Aorta (tissue), 5 donors: ENCODE results near the gene GFOD1. TPM values are rescaled to one million over a fixed set of nuclear protein-coding genes. Genes with fewer than 3 reads are reported as not detected.

Source experiments
- ATAC-seq: fragments of 200-7000 bp; cut with Tn5 transposase; one replicate; pipeline ENCODE4 v1.9.1; 2022; ENCODE audit warnings: moderate library complexity; ENCODE audit not compliant: low FRiP score
- DNase-seq, 2 donors: peaks; one replicate each; pipeline ENCODE4 v3.0.0-alpha.2; 2020
- H3K27ac ChIP-seq, 2 donors: one replicate each; pipeline ENCODE4 v1.5.1; 2013; ENCODE audit warnings: low read length in 2 of 2, mild to moderate bottlenecking in 2 of 2, moderate library complexity in 2 of 2, control low read depth in 1 of 2, inconsistent platforms in 1 of 2, low read depth in 1 of 2
- H3K27me3 ChIP-seq, 2 donors: one replicate each; pipeline ENCODE4 v1.6.1; 2013; ENCODE audit warnings: control low read depth in 1 of 2, low read length in 1 of 2, mild to moderate bottlenecking in 1 of 2, moderate library complexity in 1 of 2; ENCODE audit not compliant: insufficient read depth in 2 of 2, control insufficient read depth in 1 of 2
- H3K36me3 ChIP-seq, 2 donors: one replicate each; pipeline ENCODE4 v1.6.1; 2013; ENCODE audit warnings: control low read depth in 1 of 2, low read length in 1 of 2, mild to moderate bottlenecking in 1 of 2; ENCODE audit not compliant: insufficient read depth in 2 of 2, control insufficient read depth in 1 of 2
- H3K4me1 ChIP-seq, 2 donors: one replicate each; pipeline ENCODE4 v1.6.1; 2013; ENCODE audit warnings: low read length in 2 of 2, control low read depth in 1 of 2, mild to moderate bottlenecking in 1 of 2, moderate library complexity in 1 of 2; ENCODE audit not compliant: insufficient read depth in 2 of 2, control insufficient read depth in 1 of 2
- H3K4me3 ChIP-seq, 2 donors: one replicate each; pipeline ENCODE4 v1.5.1; 2013; ENCODE audit warnings: low read length in 2 of 2, control low read depth in 1 of 2, mild to moderate bottlenecking in 1 of 2
- H3K9me3 ChIP-seq: one replicate; pipeline ENCODE4 v1.6.1; 2013; ENCODE audit warnings: mild to moderate bottlenecking, low read length; ENCODE audit not compliant: control insufficient read depth
- WGBS, 2 donors: extraction: QIAGEN DNeasy Blood & Tissue Kit; methylation state at CpG; one replicate each; pipeline ENCODE4 v1.1.7; 2013; 5-methylcytosine and 5-hydroxymethylcytosine counted together
- intact Hi-C, 2 donors: fragments of 100-400 bp; cut with DNase I; formaldehyde crosslinking; loops; one replicate each; pipeline versions ENCODE4 v1.14.2 to v1.15.0; 2022
- polyA plus RNA-seq, 2 donors: library from polyadenylated mRNA; stranded (reverse); fragments of 200-250 nt; gene quantifications; one replicate each; pipeline ENCODE4 v1.2.3, GENCODE V29; 2013
- total RNA-seq, 2 donors: library from RNA; stranded (reverse); fragmentation: NEBNext Ultra II Directional; extraction: Animal tissue kit (Norgen Biotek cat#: 25700); gene quantifications; one replicate each; pipeline ENCODE4 v1.2.1, GENCODE V29; 2021
- donor health status: healthy with polysubstance abuse.
- donor health status: Bipolar disorder and iron deficiency.
- donor health status: DM: no; HTN: no; CAD: no.
- donor health status: DM: no; HTN: no; CAD: no.
- donor health status: DM: yes; HTN: yes; CAD: no.

GFOD1 gene
- total and polyA plus RNA-seq, 4 donors: 1.6 to 17.3 (median 9.2) TPM

- DNase-seq (no peak), ATAC-seq (peak; percentile 47)
- Histone ChIP-seq H3K27me3 (no peaks in the 10 kb centered on the region), H3K27ac (no peak overlapping the region), H3K4me3 (no peak overlapping the region), H3K36me3 (no peaks in the 10 kb centered on the region), H3K4me1 (peaks cover 0 to 1% of the 10 kb centered on the region in 2 donors), H3K9me3 (no peaks in the 10 kb centered on the region)
- 49 to 59% methylated on average over 5 of the region's 5 CpGs for WGBS, 2 donors
- intact Hi-C loops: loop anchor here in 1 of 2 donors (10.0 kb wide), 1 partner anchor 67 kb away; no protein-coding TSS in a partner anchor
Observed at GRCh38 chr6:13431861-13432465, 55.4 kb downstream of the GFOD1 start.

GRCh38 chr6:13431059-13431656 is 56.2 kb downstream of the GFOD1 start:
- no peaks in the 10 kb centered on the region for H3K9me3 ChIP-seq
- WGBS, 2 donors: 91 to 93% methylated on average over 6 of the region's 6 CpGs
- intact Hi-C loops: loop anchor here in 1 of 2 donors (10.0 kb wide), 1 partner anchor 66 kb away; no protein-coding TSS in a partner anchor
- no peak overlapping the region for H3K27ac ChIP-seq
- no peaks in the 10 kb centered on the region for H3K36me3 ChIP-seq
- peaks cover 0 to 1% of the 10 kb centered on the region in 2 donors for H3K4me1 ChIP-seq
- no peak overlapping the region for H3K4me3 ChIP-seq
- no peaks in the 10 kb centered on the region for H3K27me3 ChIP-seq
- DNase-seq (no peak), ATAC-seq (no peak)

GRCh38 chr6:13429406-13429753 is 58.0 kb downstream of the GFOD1 start:
- H3K36me3 ChIP-seq: no peaks in the 10 kb centered on the region
- DNase-seq (no peak), ATAC-seq (no peak)
- H3K4me1 ChIP-seq: peaks cover 0 to 3% of the 10 kb centered on the region in 2 donors
- H3K27me3 ChIP-seq: no peaks in the 10 kb centered on the region
- WGBS, 2 donors: 68 to 75% methylated on average over 5 of the region's 5 CpGs
- no peaks in the 10 kb centered on the region for H3K9me3 ChIP-seq
- intact Hi-C loops: loop anchor here in 1 of 2 donors (5.0 kb wide), 1 partner anchor 58 kb away; the partner anchor contains the start of gene GFOD1
- H3K27ac ChIP-seq: no peak overlapping the region
- H3K4me3 ChIP-seq: no peak overlapping the region

GRCh38 chr6:13428583-13429405 is 58.6 kb downstream of the GFOD1 start:
- DNase-seq (no peak), ATAC-seq (no peak)
- Histone ChIP-seq H3K9me3 (no peaks in the 10 kb centered on the region), H3K4me1 (peaks cover 0 to 3% of the 10 kb centered on the region in 2 donors), H3K4me3 (no peak overlapping the region), H3K27ac (no peak overlapping the region), H3K36me3 (no peaks in the 10 kb centered on the region), H3K27me3 (no peaks in the 10 kb centered on the region)
- 88 to 90% methylated on average over 13 of the region's 13 CpGs for WGBS, 2 donors
- intact Hi-C loops: loop anchor here in 1 of 2 donors (5.0 kb wide), 1 partner anchor 59 kb away; the partner anchor contains the start of gene GFOD1

GRCh38 chr6:13427801-13428582 is 59.4 kb downstream of the GFOD1 start:
- H3K27ac ChIP-seq: no peak overlapping the region
- no peak for ATAC-seq
- WGBS, 2 donors: 90 to 92% methylated on average over 25 to 26 of the region's 26 CpGs
- H3K4me1 ChIP-seq: peaks cover 0 to 3% of the 10 kb centered on the region in 2 donors
- no peak overlapping the region for H3K4me3 ChIP-seq
- H3K9me3 ChIP-seq: no peaks in the 10 kb centered on the region
- H3K27me3 ChIP-seq: no peaks in the 10 kb centered on the region
- peak in 1 of 2 donors; percentile 57 for DNase-seq
- H3K36me3 ChIP-seq: no peaks in the 10 kb centered on the region
- intact Hi-C loops: loop anchor here in 1 of 2 donors (5.0 kb wide), 1 partner anchor 59 kb away; the partner anchor contains the start of gene GFOD1

GRCh38 chr6:13427316-13427715 is 60.1 kb downstream of the GFOD1 start:
- no peak for ATAC-seq
- no peaks in the 10 kb centered on the region for H3K9me3 ChIP-seq
- H3K27ac ChIP-seq: no peak overlapping the region
- intact Hi-C loops: loop anchor here in 1 of 2 donors (5.0 kb wide), 1 partner anchor 60 kb away; the partner anchor contains the start of gene GFOD1
- H3K4me3 ChIP-seq: no peak overlapping the region
- WGBS, 2 donors: 91 to 97% methylated on average over 8 of the region's 8 CpGs
- no peak for DNase-seq
- H3K4me1 ChIP-seq: peaks cover 2 to 3% of the 10 kb centered on the region in 2 donors
- H3K36me3 ChIP-seq: no peaks in the 10 kb centered on the region
- no peaks in the 10 kb centered on the region for H3K27me3 ChIP-seq

GRCh38 chr6:13425943-13426931 is 61.2 kb downstream of the GFOD1 start:
- ATAC-seq (peak; percentile 55), DNase-seq (peak; percentile 65 to 85)
- Histone ChIP-seq H3K36me3 (no peaks in the 10 kb centered on the region), H3K27me3 (no peaks in the 10 kb centered on the region), H3K9me3 (no peaks in the 10 kb centered on the region), H3K27ac (peak overlapping the region; percentile 28 to 76), H3K4me1 (peaks cover 5 to 10% of the 10 kb centered on the region in 2 donors), H3K4me3 (no peak overlapping the region)
- 45 to 61% methylated on average over 22 of the region's 22 CpGs for WGBS, 2 donors
- intact Hi-C loops: loop anchor here in 1 of 2 donors (5.0 kb wide), 1 partner anchor 61 kb away; the partner anchor contains the start of gene GFOD1
